Measurements from ENCODE around the gene SARM1.

DNA sequence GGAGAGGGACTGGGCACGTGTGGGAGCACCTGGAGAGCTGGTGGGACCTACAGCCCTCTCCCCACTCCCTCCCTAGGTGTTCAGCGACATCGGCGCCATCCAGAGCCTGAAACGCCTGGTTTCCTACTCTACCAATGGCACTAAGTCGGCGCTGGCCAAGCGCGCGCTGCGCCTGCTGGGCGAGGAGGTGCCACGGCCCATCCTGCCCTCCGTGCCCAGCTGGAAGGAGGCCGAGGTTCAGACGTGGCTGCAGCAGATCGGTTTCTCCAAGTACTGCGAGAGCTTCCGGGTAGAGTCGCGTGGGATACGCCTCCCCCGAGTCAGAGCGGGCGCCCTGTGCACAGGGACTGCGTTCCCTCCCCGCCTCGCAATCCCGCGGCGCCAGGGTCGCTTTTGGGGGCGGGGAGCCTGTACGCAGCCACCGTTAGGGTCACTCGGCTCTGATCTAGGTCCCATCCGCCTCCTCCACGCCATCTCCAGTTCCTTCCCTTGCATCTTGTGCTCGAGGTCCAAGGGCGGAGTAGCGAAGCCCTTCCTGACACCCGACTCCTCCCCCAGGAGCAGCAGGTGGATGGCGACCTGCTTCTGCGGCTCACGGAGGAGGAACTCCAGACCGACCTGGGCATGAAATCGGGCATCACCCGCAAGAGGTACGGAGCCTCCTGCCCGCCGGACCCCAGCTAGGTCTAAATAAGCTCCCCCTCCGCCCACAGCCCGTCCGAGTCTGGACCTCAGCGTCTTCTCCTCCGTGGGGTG lies 13.0 kb downstream of the SARM1 start:
- TF ChIP-seq GATA3 (IDR thresholded peaks at IDR 0.05; ENCODE audit: low read depth, low read length) (no peak), GATA2 (IDR thresholded peaks at IDR 0.05; ENCODE audit: low read depth, low read length) (no peak)
